GM12872 (cell line): ENCODE data around the gene DNAJB2.
A peak's percentile ranks its signal among the peaks of the same experiment; 100 is the strongest.

Source experiments
- TF ChIP-seq, protein P1 (sequence below): IDR thresholded peaks from 3 replicates; pipeline ENCODE4 v1.5.1; 2011; ENCODE audit warnings: low read depth, mild to moderate bottlenecking, low read length, moderate library complexity; ENCODE audit not compliant: insufficient read depth

Gene DNAJB2

DNA sequence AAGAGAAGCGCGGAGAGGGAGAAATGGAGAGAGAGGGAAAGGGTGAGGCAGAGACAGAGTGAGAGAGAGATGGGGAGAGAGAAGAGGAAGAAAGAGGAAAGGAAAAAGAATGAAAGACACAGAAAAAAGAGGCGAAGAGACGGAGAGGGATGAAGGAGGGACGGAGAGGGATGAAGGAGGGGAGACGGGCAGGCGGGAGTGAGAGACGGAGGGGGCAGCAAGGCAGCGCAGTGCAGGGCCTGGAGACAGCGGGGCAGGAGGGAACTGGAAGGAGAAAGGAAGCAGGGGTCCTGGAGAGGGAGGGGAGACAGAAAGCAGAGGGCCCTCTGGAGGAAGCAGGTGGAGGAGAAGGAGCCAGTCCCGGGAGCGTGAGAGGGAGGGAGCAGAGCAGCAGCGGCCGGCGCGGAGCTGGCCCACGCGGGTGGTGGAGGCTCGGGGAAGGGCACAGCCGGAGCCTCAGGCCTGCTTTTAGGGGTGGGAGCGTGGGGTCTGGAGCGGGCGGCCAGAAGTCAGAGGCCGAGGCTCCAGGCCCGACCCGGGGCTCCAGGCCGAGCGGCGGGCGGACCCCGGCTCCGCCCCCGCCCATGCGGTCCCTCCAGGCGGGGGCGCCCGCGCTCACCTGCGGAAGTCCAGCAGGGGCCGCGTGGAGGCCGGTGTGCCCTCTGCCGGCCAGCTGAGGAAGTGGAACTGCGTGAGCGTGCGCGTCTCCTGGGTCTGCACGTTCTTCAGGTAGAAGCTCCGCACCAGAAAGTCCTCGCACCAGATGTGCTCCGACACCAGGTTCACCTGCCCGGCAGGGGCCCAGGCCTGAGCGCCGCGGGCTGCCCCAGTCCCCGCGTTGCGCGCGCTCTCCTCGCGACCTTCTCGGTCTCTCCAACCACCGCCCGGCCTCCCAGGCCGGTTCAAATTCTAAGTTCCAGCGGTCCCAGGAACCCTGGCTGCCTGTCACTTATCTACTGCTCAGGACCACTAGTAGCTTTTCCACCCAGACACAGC, 15.5 kb downstream of the DNAJB2 start:
- TF ChIP-seq, protein P1, sequence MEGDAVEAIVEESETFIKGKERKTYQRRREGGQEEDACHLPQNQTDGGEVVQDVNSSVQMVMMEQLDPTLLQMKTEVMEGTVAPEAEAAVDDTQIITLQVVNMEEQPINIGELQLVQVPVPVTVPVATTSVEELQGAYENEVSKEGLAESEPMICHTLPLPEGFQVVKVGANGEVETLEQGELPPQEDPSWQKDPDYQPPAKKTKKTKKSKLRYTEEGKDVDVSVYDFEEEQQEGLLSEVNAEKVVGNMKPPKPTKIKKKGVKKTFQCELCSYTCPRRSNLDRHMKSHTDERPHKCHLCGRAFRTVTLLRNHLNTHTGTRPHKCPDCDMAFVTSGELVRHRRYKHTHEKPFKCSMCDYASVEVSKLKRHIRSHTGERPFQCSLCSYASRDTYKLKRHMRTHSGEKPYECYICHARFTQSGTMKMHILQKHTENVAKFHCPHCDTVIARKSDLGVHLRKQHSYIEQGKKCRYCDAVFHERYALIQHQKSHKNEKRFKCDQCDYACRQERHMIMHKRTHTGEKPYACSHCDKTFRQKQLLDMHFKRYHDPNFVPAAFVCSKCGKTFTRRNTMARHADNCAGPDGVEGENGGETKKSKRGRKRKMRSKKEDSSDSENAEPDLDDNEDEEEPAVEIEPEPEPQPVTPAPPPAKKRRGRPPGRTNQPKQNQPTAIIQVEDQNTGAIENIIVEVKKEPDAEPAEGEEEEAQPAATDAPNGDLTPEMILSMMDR, result peak; percentile 98

DNA sequence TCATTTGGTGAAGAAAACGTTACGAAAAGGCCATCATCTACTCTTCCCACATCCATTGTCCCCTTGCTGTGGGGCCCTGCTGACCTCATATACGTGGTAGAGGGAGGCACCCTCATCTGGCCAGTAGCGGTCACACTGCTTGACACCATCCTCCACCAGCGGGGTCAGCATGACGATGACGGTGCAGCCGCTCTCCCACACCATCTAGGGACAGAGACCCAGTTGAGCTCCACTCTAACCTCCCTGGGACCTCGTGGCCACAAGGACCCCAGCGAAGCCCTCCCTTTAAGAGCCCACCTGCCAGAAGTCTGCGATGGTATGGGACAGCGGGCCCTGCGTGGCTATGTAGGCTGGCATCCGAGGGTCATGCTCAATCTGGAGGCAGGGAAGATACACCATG, 17.0 kb downstream of the DNAJB2 start:
- TF ChIP-seq, protein P1, result no peak

DNA sequence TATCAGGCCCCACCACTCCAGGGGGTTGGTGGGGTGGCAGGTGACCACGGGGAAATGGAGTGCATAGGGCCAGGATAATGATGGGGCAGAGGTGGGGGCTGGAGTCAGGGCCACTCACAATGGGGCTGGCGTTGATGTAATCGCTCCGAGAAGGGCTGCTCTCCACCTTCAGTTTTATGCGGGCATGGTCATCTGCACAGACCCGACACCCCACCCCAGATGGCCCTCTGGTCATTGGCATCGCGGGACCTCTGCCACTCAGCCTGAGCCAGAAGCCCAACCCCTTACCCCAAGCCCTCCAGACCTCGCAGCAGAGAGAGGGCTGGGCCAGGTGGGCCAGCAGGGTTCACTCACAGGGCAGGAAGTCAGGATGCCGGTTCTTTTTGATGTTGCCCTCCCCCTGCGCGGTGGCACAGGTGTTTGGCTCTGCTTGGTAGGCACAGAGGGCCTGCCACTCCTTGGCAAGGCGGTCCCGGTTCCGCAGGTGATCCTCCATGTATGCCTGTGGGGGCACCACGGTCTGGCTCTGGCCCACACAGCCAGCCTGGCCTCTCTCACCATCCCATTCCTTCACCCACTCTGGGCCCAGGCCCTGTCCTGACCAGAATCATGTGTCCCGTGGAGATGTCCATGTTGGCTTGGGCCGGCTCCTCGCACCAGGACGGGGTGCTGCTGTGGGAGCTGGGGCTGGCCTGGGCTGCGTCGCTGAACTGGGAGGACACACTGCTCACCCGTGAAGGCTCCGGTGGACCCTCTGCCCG, 17.6 kb downstream of the DNAJB2 start:
- TF ChIP-seq, protein P1, result no peak

DNA sequence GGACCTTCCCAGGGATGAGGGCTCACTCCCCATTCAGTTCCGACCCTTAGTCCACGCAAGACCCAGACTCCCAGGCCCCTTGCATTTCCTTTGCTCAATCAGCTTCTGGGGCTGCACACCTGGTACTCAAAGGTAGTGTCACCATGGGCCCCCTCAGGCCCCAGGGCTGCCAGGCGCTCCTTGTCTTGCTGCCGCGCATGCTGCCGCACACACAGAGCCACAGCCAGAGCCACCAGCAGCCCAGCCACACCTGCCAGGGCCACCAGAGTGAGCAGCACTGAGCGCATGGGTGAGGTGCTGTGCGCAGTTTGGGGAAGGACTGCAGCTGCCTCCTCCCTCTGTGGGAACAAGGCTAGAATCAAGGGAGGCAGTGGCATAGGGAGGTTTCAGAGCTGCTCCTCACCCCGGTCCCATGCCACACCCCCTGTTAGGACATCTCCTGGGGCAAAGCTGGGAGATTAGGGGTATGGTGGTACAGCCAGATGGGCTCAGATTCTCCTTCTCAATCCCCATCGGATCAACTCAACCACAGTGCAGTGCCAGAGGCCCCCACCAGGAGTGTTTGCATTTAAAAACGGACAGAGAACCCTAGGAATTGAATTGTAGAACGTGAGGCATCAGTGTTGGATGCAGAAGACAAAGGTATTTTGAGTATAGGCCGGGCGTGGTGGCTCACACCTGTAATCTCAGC, 18.7 kb downstream of the DNAJB2 start:
- TF ChIP-seq, protein P1, result peak; percentile 33; the same call in 2 of the 3 replicates

DNA sequence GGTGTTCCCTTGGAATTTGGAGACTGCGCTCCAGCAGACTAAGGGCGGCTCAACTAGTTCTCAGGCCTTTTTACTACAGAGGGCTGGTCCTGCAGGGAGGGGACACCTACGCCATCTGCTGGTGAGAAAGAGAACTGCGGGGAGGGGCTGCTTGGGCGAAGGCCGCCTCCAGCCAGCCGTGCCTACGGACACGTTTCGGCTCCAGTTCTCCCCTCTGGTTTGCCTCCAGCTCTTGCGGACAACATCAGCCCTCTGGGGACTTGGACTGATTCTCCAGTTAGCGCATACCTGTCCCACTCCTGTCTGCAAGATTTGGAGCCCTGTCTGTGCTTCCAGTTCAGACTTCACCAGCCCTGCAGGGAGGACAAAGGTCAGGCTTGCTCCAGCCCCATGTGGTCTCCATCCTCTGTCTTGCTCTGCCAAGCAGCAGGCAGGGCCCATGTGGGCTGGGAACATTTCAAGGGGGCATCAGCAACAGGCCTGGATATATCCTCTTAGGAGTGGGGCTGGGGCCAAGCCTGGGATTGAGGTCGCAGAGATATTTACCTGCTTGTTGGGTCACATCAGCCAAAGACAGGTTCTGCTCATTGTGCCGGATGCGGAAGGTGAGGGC, 19.7 kb downstream of the DNAJB2 start:
- TF ChIP-seq, protein P1, result peak; percentile 100

DNA sequence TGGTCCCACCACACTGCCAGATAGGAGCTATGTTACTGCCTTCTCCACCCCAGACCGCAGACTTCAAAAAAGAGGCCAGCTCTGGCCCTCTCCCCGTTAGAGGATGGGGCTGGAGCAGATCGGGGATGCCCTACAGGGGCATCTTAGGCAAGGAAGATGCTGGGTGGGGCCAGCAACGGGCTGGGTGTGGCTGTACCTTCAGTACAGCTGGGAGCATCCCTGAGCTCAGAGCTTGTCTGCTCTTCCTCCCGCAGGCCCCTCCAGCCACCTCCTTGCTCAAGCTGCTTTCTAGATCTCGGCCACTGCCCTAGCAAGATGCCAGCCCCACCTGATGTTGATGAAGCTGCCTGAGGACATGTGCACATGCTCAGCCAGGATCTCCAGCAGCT, 20.2 kb downstream of the DNAJB2 start:
- TF ChIP-seq, protein P1, result no peak
